GM12878 (cell line): ENCODE data around the gene CCDC85A. TPM values are rescaled to one million over a fixed set of nuclear protein-coding genes. Genes with fewer than 3 reads are reported as not detected.

Source experiments
- ATAC-seq: fragments of 200-7000 bp; cut with Tn5 transposase; 3 replicates; pipeline ENCODE4 v1.9.1; 2020; ENCODE audit warnings: mild to moderate bottlenecking, moderate library complexity
- BruUV-seq: library from RNA; stranded (reverse); fragments of 400-500 nt; replicated peaks from 2 replicates; lab custom pipeline; 2021; lab: Mats Ljungman, UMichigan
- CTCF ChIA-PET: fragments of 300-600 bp; sonication (Branson Sonifier 250); formaldehyde crosslinking; extraction: SDS; loops from one replicate; lab custom pipeline; 2021; ENCODE audit warnings: inconsistent platforms; lab: Yijun Ruan, JAX
- POLR2A ChIA-PET: fragments of 350-600 bp; formaldehyde crosslinking; extraction: SDS; loops from one replicate; lab custom pipeline; 2021; ENCODE audit warnings: inconsistent platforms; lab: Charles Lee
- RAD21 ChIA-PET: fragments of 300-600 bp; sonication (Branson Sonifier 250); formaldehyde crosslinking; loops from one replicate; lab custom pipeline; 2023; ENCODE audit warnings: antibody characterized with exemption; ENCODE audit not compliant: unreplicated experiment; lab: Charles Lee
- SMC1A ChIA-PET: fragments of 300-600 bp; sonication (Branson Sonifier 250); formaldehyde crosslinking; loops from one replicate; lab custom pipeline; 2023; ENCODE audit not compliant: unreplicated experiment, uncharacterized antibody; lab: Charles Lee
- DNase-seq: peaks from one replicate; pipeline ENCODE4 v3.0.0-alpha.2; 2011; ENCODE audit warnings: low read depth, low spot score
- FAIRE-seq: peaks from 3 replicates; lab custom pipeline; 2011; peaks lifted over from hg19 to GRCh38; lab: Jason Lieb, UNC
- H2AFZ ChIP-seq: 2 replicates; pipeline ENCODE4 v1.6.0; 2011; ENCODE audit warnings: low read depth, low read length, control low read depth; ENCODE audit not compliant: control insufficient read depth
- H3K27ac ChIP-seq: 2 replicates; pipeline ENCODE4 v1.5.1; 2011; ENCODE audit warnings: control low read depth; ENCODE audit not compliant: control insufficient read depth, insufficient read depth
- H3K27me3 ChIP-seq, 2 experiments: replicated peaks in 1 of 2; 2 replicates each; pipeline versions ENCODE4 v1.6.0 to v1.6.1; 2011; ENCODE audit warnings: low read length in 1 of 2; ENCODE audit not compliant: control insufficient read depth in 2 of 2, insufficient read depth in 2 of 2
- H3K36me3 ChIP-seq, 2 experiments: 2 replicates each; pipeline ENCODE4 v1.5.1; 2011; ENCODE audit warnings: low read length in 1 of 2; ENCODE audit not compliant: control insufficient read depth in 2 of 2, insufficient read depth in 2 of 2
- H3K4me1 ChIP-seq: 2 replicates; pipeline ENCODE4 v1.6.1; 2011; ENCODE audit warnings: mild to moderate bottlenecking, low read length, moderate library complexity, mixed read lengths; ENCODE audit not compliant: control insufficient read depth, insufficient read depth
- H3K4me2 ChIP-seq: 2 replicates; pipeline ENCODE4 v1.6.0; 2011; ENCODE audit warnings: control low read depth; ENCODE audit not compliant: control insufficient read depth, insufficient read depth
- H3K4me3 ChIP-seq: fragments of 200-600 bp; sonication (generic); 2 replicates; pipeline ENCODE4 v1.5.1; 2016
- H3K79me2 ChIP-seq: 2 replicates; pipeline ENCODE4 v1.6.0; 2011; ENCODE audit warnings: low read length; ENCODE audit not compliant: control insufficient read depth, insufficient read depth
- H3K9ac ChIP-seq: 2 replicates; pipeline ENCODE4 v1.8.0; 2011; ENCODE audit warnings: low read length, control low read depth, mixed read lengths; ENCODE audit not compliant: control insufficient read depth, insufficient read depth
- H3K9me3 ChIP-seq: replicated peaks from 3 replicates; pipeline ENCODE4 v1.5.1; 2011; ENCODE audit warnings: mild to moderate bottlenecking, low read length; ENCODE audit not compliant: control insufficient read depth, insufficient read depth
- H4K20me1 ChIP-seq: 2 replicates; pipeline ENCODE4 v1.6.0; 2011; ENCODE audit not compliant: control insufficient read depth, insufficient read depth
- BRCA1 ChIP-seq: IDR thresholded peaks from 2 replicates; pipeline ENCODE4 v1.6.1; 2011; ENCODE audit warnings: low read depth, low read length, improper control_type of control experiment
- CEBPB ChIP-seq, 2 experiments: fragments of 150-350 bp in 1 of 2; IDR thresholded peaks; 2 replicates each; pipeline ENCODE4 v1.6.1; 2012 to 2014; ENCODE audit warnings: low read depth in 2 of 2, low read length in 2 of 2, borderline replicate concordance in 1 of 2, inconsistent platforms in 1 of 2
- FOXK2 ChIP-seq: fragments of 450-650 bp; IDR thresholded peaks from 2 replicates; pipeline ENCODE4 v1.6.1; 2017; ENCODE audit warnings: mild to moderate bottlenecking, moderate library complexity
- GABPA ChIP-seq: IDR thresholded peaks from 2 replicates; pipeline ENCODE4 v1.6.1; 2014; ENCODE audit warnings: antibody characterized with exemption, low read depth, mild to moderate bottlenecking, inconsistent platforms
- KLF5 ChIP-seq: fragments of 450-650 bp; IDR thresholded peaks from 2 replicates; pipeline ENCODE4 v1.6.1; 2014; ENCODE audit warnings: mild to moderate bottlenecking; ENCODE audit not compliant: partially characterized antibody
- LARP7 ChIP-seq: fragments of 450-650 bp; IDR thresholded peaks from 2 replicates; pipeline ENCODE4 v1.6.1; 2017; ENCODE audit warnings: mild to moderate bottlenecking
- POLR2A ChIP-seq: IDR thresholded peaks from 2 replicates; pipeline ENCODE4 v1.6.1; 2011; ENCODE audit warnings: low read depth, mild to moderate bottlenecking, low read length
- RAD51 ChIP-seq: fragments of 450-650 bp; IDR thresholded peaks from 2 replicates; pipeline ENCODE4 v1.6.1; 2016; ENCODE audit warnings: moderate library complexity, mild to moderate bottlenecking, inconsistent platforms
- SREBF2 ChIP-seq: IDR thresholded peaks from 2 replicates; pipeline ENCODE4 v1.6.1; 2012; ENCODE audit warnings: mild to moderate bottlenecking, low read length
- STAT1 ChIP-seq: fragments of 450-650 bp; conservative IDR thresholded peaks from 2 replicates; pipeline ENCODE4 v1.6.1; 2014; ENCODE audit warnings: antibody characterized with exemption, mild to moderate bottlenecking
- SUZ12 ChIP-seq: fragments of 200-600 bp; sonication (generic); IDR thresholded peaks from one replicate; pipeline ENCODE4 v1.6.1; 2018; ENCODE audit warnings: antibody characterized with exemption, mild to moderate bottlenecking; ENCODE audit not compliant: unreplicated experiment
- WRNIP1 ChIP-seq: IDR thresholded peaks from 2 replicates; pipeline ENCODE4 v1.6.1; 2011; ENCODE audit warnings: low read depth, low read length, improper control_type of control experiment, borderline replicate concordance
- ZNF384 ChIP-seq: IDR thresholded peaks from 2 replicates; pipeline ENCODE4 v1.6.1; 2012; ENCODE audit warnings: low read depth, mild to moderate bottlenecking, low read length, improper control_type of control experiment, borderline replicate concordance
- WGBS: methylation state at CpG from one replicate; pipeline ENCODE4 v1.1.6; 2016; ENCODE audit warnings: low lambda C conversion rate; ENCODE audit not compliant: insufficient replicate concordance, insufficient coverage; ENCODE audit errors: missing lambda C conversion rate; 5-methylcytosine and 5-hydroxymethylcytosine counted together
- in situ Hi-C: fragments of 300-500 bp; cut with MboI; formaldehyde crosslinking; loops from 9 replicates; pipeline ENCODE4 v1.14.3; 2018; ENCODE audit warnings: mixed read lengths
- intact Hi-C: fragments of 100-400 bp; cut with micrococcal nuclease; formaldehyde crosslinking; loops from one replicate; pipeline ENCODE4 v1.14.2; 2022; ENCODE audit not compliant: unreplicated experiment
- polyA plus RNA-seq, 11 experiments: library from polyadenylated mRNA; depleted of rRNA in 4 of 11; unstranded in 6 of 11; stranded (reverse) in 5 of 11; fragments of >200 nt; fragmentation: Nextera tagmentation in 4 of 11; fragmentation: Illumina TruSeq in 1 of 11; extraction: Ambion mirVana in 4 of 11; extraction: Trizol in 1 of 11; gene quantifications; 1 replicate in 1 of 11; 2 replicates in 10 of 11; pipeline versions ENCODE4 v1.2.1 to v1.2.3, GENCODE V29; 2011 to 2016; ENCODE audit warnings: inconsistent platforms in 2 of 11, missing spikeins in 2 of 11, low read depth in 1 of 11
- total RNA-seq, 4 experiments: library from RNA; depleted of rRNA in 3 of 4; stranded (reverse); fragments of >200 nt in 3 of 4; fragmentation: Illumina TruSeq in 1 of 4; extraction: Trizol in 1 of 4; gene quantifications; 2 replicates each; pipeline versions ENCODE4 v1.2.1 to v1.2.3, GENCODE V29; 2013 to 2021
- TF ChIP-seq, protein P1 (sequence below): IDR thresholded peaks from 2 replicates; pipeline ENCODE4 v1.6.1; 2012; ENCODE audit warnings: low read length, inconsistent platforms

Gene CCDC85A
- total and polyA plus RNA-seq, 10 of the 15 experiments (the other 5 are each of a cell fraction or from before 2014, with no cell fraction given), result 0.02 to 0.57 (median 0.04) TPM; not detected in 7

GRCh38 chr2:56314371-56314770 lies 130.6 kb downstream of the CCDC85A start (continued):
- TF ChIP-seq POLR2A, result no peak
- no peak for TF ChIP-seq FOXK2
- TF ChIP-seq SUZ12, result no peak
- TF ChIP-seq KLF5, result no peak
- TF ChIP-seq ZNF384, result no peak
- TF ChIP-seq RAD51, result no peak
- TF ChIP-seq SREBF2, result no peak

DNA sequence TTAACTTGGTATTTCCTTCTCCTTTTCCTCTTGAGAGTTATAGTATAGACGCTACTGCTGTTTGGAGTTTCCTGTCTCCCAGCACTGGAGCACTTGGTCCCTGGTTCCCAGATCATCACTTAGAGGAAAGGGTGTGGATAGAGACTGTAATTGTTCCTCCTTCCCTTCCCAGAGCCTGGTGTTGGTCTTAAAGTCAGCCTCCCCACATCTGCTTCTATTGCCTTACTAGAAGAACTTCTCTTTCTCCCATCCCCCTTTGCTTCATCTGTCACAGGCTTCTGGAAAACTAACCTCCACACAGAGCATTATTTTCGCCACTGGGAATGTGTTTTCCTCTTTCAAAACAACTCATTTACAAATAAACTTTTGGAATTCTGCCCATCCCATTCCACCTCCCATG lies 131.0 kb downstream of the CCDC85A start:
- H3K9me3 ChIP-seq, result no peaks in the 10 kb centered on the region
- intact Hi-C loops, result no loop called here
- FAIRE-seq (no peak), DNase-seq (no peak), ATAC-seq (no peak)
- H4K20me1 ChIP-seq, result no peaks in the 10 kb centered on the region
- no peak overlapping the region for H3K9ac ChIP-seq
- SMC1A ChIA-PET, result no interaction called here
- H3K4me3 ChIP-seq, result no peak overlapping the region
- WGBS, result 0% methylated on average over 2 of the region's 2 CpGs
- H3K27me3 ChIP-seq, result no peaks in the 10 kb centered on the region
- POLR2A ChIA-PET, result no interaction called here
- TF ChIP-seq KLF5 (no peak), CEBPB (IDR thresholded peaks at IDR 0.05; ENCODE audit: borderline replicate concordance in 1 of 2, low read depth in 2 of 2, low read length in 2 of 2) (no peak), WRNIP1 (no peak), STAT1 (no peak), GABPA (no peak), BRCA1 (no peak), LARP7 (no peak)
- TF ChIP-seq, protein P1, sequence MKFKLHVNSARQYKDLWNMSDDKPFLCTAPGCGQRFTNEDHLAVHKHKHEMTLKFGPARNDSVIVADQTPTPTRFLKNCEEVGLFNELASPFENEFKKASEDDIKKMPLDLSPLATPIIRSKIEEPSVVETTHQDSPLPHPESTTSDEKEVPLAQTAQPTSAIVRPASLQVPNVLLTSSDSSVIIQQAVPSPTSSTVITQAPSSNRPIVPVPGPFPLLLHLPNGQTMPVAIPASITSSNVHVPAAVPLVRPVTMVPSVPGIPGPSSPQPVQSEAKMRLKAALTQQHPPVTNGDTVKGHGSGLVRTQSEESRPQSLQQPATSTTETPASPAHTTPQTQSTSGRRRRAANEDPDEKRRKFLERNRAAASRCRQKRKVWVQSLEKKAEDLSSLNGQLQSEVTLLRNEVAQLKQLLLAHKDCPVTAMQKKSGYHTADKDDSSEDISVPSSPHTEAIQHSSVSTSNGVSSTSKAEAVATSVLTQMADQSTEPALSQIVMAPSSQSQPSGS, result no peak
- in situ Hi-C loops, result no loop called here
- no TSS peak for BruUV-seq
- H3K4me1 ChIP-seq, result no peaks in the 10 kb centered on the region
- H3K4me2 ChIP-seq, result no peak overlapping the region
- no peak overlapping the region for H3K27ac ChIP-seq
- no peaks in the 10 kb centered on the region for H3K36me3 ChIP-seq
- H2AFZ ChIP-seq, result no peak overlapping the region
- no peaks in the 10 kb centered on the region for H3K79me2 ChIP-seq
- CTCF ChIA-PET, result no interaction called here
- RAD21 ChIA-PET, result no interaction called here
